Activated naive CD4-positive, alpha-beta T cell treated with anti-CD3 and anti-CD28 coated beads, Interleukin-2, amount 50 U/mL, for 16 hours (primary cell): ENCODE results near the gene AARSD1.
"Not testable (repeated sequence)": the region's sequence is repeated elsewhere in the genome, so short reads cannot be mapped to it uniquely, and the experiment has no call there.

ENCODE experiments used
- DNase-seq: peaks from one replicate; pipeline ENCODE4 v3.0.0-alpha.2; 2020

Gene AARSD1, protein sequence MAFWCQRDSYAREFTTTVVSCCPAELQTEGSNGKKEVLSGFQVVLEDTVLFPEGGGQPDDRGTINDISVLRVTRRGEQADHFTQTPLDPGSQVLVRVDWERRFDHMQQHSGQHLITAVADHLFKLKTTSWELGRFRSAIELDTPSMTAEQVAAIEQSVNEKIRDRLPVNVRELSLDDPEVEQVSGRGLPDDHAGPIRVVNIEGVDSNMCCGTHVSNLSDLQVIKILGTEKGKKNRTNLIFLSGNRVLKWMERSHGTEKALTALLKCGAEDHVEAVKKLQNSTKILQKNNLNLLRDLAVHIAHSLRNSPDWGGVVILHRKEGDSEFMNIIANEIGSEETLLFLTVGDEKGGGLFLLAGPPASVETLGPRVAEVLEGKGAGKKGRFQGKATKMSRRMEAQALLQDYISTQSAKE

DNA sequence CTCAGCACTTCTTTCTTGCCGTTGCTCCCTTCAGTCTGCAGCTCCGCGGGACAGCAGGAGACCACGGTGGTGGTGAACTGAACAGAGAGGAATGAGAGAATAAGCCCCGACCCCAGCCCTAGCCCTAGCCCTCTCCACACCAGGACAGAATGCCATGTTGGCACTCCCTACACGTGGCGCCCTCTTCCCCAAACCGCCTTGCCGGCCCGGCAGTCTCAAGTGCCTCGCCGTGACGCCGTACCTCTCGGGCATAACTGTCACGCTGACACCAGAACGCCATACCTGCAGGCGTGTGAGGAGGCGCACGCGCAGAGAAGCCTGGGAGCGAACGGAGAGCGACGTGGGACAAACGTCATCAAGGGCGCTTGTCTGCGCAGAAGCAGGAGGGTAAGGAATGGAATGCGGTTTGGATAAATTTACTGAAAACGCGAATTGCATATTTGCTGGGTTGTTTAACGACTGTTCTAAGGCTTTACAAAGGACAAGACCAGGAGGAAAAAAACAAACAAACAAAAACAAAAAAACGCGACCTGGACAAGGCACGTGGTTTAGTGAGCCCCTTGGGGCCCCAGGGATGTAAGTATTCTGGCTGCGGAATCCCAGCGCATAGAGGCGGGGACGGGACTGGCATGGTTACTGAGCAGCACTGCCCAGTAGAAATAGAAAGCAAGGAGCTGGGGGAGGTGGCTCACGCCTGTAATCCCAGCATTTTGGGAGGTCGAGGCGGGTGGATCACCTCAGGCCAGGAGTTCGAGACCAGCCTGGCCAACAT is at the start of gene AARSD1:
Gene AARSD1 (minus strand): TSS at position 294 of the 772 bp plus-strand sequence. CDS start 14 bp downstream, at position 280.
- DNase-seq = peak; percentile 91

DNA sequence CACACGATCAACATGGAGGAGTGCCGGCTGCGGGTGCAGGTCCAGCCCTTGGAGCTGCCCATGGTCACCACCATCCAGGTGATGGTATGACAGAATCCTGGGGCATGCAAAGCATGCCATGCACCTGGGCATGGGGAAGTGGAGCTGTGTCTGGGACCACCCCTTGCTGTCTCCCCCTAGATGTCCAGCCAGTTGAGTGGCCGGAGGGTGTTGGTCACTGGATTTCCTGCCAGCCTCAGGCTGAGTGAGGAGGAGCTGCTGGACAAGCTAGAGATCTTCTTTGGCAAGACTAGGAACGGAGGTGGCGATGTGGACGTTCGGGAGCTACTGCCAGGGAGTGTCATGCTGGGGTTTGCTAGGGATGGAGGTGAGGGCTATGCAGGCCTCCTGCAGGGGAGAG is 49.0 kb upstream of the AARSD1 start:
- no peak for DNase-seq

DNA sequence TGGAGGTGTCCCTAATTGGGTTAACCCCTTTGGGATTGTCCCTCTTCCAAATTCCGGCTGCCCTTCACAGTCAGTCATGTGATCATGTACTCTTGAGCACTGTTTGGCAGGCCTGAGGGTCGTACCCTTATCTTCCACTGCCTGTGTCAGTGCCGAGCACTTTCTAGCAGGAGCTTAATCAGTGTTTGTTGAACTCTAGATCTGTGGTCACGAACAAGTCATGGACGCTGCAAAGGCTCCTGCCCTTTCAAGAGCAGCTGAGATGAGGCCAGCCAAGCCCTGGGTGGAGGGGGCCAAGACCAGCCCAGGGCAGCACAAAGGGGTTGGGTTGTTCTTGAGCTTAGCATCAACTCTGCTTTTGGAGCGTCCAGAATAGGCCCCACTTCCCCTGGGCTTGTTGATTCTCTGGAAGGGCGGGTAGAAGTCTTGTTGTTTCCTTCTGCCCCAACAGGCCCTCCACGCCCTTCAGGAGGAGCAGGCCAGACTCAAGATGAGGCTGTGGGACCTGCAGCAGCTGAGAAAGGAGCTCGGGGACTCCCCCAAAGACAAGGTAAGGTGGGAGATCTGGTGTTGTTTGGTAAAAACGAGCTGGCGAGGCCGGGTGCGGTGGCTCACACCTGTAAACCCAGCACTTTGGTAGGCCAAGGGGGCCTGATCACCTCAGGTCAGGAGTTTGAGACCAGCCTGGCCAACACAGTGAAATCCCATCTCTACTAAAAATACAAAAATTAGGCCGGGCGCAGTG is 47.6 kb upstream of the AARSD1 start:
- no peak for DNase-seq

DNA sequence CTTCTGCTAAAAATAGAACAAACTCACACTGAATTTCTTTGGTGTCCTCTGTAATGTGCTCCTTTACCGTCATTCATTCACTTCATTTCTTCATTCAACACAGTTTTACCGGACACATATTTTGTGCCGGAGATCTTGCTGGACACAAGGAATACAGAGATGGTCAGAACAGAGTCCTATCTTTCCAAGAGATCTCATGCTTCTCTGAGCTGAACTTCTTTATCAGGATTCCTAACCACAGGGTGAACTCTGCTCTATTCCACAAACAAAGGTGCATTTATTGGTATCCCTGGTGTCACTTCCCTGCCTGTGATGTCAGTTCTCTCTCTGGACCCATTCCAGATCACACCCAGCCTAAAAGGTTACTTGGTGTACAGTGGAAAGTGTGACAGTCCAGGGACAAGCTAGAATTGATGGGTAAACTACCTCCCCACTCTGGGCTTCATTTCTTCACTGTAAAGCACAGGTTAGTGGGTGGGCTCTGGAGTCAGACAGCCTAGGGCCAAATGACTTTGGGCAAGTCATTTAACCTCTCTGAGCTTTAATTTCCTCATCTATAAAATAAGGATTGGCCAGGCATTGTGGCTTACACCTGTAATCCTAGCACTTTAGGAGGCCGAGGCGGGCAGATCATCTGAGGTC is 46.5 kb upstream of the AARSD1 start:
- no peak for DNase-seq

DNA sequence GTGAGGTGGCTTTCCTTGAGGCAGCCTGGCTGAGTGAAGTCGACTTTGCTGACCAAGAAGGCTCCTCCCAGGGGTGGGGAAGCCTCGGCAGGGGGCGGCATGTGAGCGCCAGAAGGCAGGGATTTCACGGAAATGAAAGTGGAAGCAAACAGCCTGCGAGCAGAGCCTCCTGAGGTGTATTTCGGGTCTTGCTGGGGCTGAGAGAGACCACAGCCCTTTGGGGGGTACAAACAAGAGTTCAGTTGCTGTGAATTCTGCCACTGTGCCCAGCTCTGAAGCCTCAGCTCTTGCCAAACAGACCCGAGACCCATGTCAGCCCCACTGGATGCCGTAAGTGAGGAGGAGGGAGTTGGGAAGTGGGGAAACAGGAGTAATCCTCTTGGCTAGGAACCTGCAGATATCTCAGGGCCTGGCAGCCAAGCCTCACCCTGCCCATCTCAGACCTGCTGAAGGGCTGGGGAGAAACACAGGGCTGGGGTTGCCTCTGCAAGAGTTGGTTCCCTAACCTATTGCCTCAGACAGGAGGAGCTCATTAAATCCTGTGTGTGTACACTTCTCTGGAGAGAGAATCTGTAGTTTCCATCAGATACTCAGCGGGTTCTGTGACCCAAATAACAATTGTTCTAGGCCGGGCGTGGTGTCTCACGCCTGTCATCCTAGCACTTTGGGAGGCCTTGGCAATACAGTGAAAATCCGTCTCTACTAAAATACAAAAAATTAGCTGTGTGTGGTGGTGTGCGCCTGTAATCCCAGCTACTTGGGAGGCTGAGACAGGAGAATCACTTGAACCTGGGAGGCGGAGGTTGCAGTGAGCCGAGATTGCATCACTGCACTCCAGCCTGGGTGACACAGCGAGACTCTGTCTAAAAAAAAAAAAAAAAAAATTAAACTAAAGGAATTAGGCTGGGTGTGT is 42.6 kb upstream of the AARSD1 start, which contains the start of gene IFI35:
Gene IFI35 (plus strand): TSS at position 146 of the 913 bp plus-strand sequence. CDS start 164 bp downstream, at position 310.
- DNase-seq = peak; percentile 86

DNA sequence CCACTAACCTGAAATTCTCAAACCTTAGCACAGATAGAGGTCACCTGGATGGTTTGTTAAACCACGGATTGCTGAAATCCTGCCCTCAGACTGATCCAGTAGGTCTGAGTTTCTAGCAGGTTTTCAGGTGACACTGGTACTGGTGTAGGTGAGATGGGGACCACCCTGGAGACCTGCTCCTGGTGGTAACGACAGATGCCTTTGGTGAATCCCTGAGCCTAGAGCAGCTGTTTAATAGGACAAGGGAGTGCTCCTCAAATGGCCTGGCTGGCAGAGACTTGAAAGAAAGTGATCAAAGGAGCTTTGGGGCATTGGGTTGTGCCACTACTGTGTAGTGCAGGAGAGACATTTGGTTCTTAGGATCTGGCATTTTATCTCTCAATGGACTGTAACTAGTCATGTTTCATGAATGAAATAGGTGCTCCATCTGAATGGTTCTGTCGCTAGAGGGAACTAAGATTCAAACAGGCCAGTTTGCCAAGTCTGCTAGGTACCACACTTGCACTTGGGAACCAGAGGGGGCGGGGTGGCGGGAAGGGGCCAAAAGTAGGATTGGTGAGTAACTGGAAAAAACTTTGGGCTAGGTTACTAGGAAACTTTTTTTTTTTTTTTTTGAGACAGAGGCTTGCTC is 39.4 kb upstream of the AARSD1 start:
- no peak for DNase-seq

DNA sequence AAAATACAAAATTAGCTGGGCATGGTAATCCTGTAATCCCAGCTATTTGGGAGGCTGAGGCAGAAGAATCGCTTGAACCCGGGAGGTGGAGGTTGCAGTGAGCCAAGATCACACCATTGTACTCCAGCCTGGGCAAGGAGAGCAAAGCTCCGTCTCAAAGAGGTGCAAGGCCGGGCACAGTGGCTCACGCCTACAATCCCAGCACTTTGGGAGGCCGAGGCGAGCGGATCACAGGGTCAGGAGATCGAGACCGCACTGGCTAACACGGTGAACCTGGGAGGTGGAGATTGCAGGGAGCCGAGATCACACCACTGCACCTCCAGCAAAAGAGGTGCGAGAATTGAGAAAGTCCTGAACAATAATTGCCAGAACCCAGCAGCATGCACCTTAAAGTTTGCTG is 36.6 kb upstream of the AARSD1 start:
- not testable (repeated sequence) for DNase-seq

DNA sequence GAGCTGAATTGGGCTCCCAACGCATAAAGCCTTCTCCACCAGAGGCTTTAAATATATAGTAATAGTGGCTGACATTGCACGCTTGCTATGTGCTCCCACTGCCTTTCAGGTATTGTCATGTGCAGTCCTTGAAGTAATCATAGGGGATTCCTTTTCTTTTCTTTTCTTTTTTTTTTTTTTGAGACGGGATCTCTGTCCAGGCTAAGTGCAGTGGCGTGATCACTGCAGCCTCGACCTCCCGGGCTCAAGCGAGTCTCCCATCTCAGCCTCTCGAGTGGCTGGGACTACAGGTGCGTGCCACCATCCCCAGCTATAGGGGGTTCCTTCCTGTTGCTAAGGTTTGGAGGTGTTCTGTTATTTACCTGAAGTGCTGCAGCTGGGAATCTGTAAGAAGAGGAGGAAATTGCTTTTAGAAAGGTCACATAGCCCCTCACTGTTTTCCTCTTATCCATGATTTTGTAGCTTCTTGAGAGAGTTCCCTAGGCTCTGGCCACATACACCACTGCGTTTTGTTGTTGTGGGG is 34.8 kb upstream of the AARSD1 start:
- DNase-seq = no peak

DNA sequence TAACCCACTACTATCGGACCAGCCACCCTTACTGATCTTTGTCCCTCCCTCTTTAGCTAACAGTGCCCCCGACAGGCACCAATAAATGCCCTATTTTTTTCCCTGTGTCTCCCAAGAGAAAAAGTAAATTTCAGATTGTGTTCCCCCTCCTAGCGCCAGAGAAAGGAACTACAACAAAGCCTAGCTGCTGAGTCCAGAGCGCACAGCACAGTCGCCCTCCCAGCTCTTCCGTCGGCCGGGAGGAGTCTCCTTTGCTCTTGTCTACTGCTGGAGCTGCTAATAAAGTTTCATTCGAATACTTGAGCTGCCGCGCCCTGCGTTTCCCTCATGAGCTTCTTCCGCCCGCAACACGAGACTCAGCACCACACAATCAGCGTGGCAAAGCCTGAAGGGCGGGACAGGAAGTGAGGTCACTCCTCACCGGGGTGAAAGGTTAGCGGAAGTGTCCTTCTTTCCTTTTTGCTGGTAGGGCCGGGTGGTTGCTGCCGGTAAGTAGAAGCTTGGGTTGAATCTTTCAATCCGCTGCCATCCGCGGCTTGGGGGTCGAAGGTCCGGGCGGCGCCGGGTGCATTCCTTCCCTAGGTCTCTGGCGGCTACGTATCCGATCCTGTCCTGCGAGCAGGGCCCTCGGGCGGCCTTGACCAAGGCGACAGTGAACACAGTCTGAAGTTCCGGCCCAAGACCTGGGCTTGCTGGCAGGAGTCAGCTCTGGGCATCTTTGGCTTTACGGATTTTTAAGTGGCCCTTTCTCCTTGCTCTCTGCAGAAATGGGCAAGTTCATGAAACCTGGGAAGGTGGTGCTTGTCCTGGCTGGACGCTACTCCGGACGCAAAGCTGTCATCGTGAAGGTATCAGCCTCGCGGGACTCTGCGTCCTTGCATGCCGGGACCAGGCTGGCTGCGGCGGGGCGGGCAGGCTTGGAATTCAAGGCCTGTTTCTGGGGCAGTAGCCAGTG is 34.0 kb upstream of the AARSD1 start, which contains the start of gene RPL27:
Gene RPL27 (plus strand): TSS at position 436 of the 955 bp plus-strand sequence. CDS start 332 bp downstream, at position 768.
- DNase-seq = peak; percentile 96

DNA sequence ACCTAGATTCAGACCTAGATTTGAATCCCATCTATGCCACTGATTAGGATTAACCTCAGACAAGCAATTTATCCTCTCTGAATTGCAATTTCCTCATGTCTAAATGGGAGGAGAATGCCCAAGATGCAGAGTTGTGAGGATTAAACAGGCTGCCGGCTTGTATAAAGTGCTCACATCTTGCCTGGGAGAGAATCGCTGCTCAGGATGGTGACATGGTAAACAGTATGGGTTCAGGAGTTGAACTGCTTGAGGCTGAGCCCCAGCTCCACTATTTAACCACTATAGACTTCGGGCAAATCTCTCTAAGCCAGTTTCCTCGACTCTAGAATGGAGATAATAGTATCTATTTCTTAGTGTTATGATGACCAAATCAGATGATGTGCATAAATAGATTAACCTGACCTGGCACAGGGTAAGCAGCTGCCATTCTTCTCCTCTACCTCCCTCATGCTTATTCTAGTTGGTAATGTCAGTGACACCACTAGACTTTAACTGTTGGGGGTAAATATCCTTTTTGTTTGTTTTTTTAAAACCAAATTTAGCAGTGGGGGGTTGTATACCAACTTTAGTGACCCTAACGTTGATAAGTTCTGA is 33.2 kb upstream of the AARSD1 start:
- no peak for DNase-seq

DNA sequence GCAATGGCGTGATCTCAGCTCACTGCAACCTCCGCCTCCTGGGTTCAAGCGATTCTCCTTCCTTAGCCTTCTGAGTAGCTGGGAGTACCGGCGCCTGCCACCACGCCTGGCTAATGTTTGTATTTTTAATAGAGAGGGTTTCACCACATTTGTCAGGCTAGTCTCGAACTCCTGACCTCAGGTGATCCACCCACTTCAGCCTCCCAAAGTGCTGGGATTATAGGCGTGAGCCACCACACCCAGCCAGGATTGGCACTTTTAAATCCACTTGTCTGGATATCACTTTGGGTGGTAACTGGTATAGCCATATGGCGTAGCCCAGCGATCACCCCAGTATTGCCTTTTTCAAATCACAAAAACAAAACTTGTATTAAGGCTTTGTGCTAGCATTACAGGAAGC is 29.7 kb upstream of the AARSD1 start:
- DNase-seq = not testable (repeated sequence)

DNA sequence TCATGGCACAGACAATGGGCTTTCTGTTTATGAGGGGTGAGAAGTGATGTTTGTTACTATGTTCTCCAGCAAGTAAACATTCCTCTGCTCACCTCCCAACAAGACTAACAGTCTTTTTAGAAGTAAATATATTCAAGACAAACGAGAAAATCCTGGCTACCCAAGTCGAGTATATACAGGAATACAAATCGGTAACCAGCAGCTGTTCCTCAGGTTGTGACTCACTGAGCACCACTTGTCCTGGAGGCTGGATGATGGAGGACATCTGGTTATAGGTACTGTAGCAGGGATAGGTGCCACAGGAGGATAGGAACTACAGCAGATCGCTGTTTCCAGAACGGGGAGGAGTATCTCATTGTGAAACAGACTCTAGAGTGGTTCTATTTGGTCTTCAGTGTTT is 28.6 kb upstream of the AARSD1 start:
- no peak for DNase-seq

DNA sequence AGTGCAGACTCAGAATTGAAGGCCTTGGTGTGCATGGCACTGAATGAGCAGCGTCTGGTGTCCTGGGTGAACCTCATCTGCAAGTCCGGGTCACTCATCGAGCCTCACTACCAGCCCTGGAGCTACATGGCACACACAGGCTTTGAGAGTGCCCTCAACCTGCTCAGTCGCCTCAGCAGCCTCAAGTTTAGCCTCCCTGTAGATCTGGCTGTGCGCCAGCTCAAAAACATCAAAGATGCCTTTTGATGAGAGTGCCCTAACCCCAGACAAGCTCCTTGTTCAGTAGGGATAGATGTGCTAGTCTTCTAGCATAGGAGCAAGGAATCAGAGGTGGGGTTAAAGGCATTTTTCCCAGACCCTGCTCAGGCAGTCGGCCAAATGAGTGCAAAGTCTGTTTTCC is 27.2 kb upstream of the AARSD1 start:
- no peak for DNase-seq

DNA sequence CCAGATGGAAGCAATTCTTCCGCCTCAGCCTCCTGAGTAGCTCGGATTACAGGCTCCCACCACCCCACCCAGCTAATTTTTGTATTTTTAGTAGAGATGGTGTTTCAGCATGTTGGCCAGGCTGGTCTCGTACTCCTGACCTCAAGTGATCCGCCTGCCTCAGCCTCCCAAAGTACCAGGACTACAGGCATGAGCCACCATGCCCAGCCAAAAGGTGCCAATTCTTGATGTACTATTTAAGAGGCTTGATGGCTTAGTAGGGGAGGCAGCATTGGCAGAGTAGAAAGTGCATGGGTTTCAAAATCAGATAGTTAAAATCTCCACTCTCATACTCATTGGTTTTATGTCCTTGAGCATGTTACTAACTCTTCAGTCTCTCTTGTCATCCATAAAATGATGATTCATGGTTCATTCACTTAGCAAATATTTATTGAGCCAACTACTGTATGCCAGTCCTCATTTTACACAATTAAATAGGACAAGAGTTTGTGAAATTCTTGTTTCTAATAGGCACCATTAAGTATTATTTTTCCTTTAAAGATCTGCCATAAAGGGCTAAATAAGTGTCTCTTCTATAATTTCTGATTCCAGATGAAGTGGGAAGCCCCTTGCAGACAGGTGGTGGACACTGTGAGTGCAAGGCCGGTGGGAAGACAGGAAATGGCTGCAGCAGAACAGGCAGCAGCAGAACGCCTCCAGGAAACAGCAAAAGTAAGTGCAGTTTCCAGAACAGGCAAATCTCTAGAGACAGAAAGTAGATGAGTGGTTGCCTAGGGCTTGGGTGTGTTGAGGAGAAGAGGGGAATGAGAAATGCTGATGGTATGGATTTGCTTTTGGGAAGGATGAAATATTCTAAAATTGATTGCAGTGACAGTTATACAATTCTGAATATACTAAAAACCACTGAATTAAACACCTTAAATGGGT is 25.7 kb upstream of the AARSD1 start:
- no peak for DNase-seq

DNA sequence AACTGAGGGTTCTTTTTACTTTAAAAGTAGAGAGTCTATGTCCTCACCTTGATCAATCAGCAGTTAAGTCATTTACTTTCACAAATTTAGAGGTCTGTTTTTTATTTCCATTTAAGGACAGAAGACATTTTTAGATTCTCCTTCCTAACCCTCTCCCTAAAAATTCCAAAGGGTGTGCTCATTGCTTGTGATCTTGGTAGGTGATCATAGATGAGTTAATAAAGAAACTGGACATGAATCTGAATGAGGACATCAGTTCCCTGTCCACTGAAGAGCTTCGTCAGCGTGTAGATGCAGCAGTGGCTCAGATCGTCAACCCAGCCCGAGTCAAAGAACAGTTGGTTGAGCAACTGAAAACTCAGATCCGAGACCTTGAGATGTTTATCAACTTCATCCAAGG is 24.9 kb upstream of the AARSD1 start:
- DNase-seq = no peak

DNA sequence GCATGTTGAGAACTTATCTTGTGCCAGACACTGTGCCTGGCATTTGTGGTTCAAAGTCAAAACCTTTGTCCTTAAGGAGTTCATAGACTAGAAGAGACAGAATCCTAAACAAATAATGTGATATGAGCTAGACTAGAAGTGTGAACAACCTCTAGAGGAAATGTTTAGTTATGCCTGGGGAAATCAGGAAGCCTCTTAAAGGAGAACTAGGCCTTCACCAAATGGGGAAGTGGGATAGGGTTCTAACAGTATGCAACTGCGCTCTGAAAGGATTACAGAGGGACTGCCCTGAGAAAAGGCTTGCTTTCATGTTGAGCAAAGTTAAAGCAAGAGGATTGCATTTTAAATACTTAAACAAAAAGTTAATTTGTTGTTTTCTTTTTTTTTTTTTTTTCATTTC is 21.0 kb upstream of the AARSD1 start:
- no peak for DNase-seq

DNA sequence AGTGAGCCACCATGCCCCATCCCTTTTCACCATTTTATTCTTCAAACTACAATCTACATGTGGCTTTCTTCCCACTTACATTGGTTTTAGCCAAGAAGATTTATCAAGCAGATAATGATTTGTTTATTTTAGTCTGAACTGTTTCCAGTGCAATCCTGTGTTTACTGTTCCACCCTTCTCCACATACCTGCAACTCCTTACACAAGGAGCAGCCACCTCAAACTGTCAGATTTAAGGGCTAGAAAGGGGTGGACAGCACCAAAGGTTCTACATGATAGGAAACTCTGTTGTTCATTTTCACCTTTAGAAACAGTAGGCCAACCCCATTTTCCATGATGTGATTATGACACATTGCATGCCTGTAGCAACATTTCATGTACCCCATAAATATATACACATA is 18.0 kb upstream of the AARSD1 start:
- DNase-seq = no peak
